BLaER1 treated with 17β-estradiol and CSF1 and Interleukin-3, amounts not matched to agents 10 nM and 100 nM (cell line): ENCODE measurements around the gene TTLL3.
"Not testable (repeated sequence)": the region's sequence is repeated elsewhere in the genome, so short reads cannot be mapped to it uniquely, and the experiment has no call there.

Source experiments
- H3K27ac ChIP-seq, 11 experiments: shearing (Covaris generic); formaldehyde crosslinking; 2 replicates each; pipeline ENCODE4 v1.8.1; 2022
- H3K27me3 ChIP-seq, 11 experiments: shearing (Covaris generic); formaldehyde crosslinking; 2 replicates each; pipeline ENCODE4 v1.8.1; 2022
- H3K36me3 ChIP-seq, 11 experiments: shearing (Covaris generic); formaldehyde crosslinking; 2 replicates each; pipeline ENCODE4 v1.8.1; 2022
- H3K4me1 ChIP-seq, 10 experiments: shearing (Covaris generic); formaldehyde crosslinking; 2 replicates each; pipeline ENCODE4 v1.8.1; 2022
- H3K4me2 ChIP-seq, 11 experiments: shearing (Covaris generic); formaldehyde crosslinking; 2 replicates each; pipeline ENCODE4 v1.8.1; 2022
- H3K4me3 ChIP-seq, 10 experiments: shearing (Covaris generic); formaldehyde crosslinking; 2 replicates each; pipeline ENCODE4 v1.8.1; 2022
- H3K9ac ChIP-seq, 11 experiments: shearing (Covaris generic); formaldehyde crosslinking; 2 replicates each; pipeline ENCODE4 v1.8.1; 2022
- H3K9me3 ChIP-seq, 11 experiments: shearing (Covaris generic); formaldehyde crosslinking; replicated peaks in 1 of 11; 2 replicates each; pipeline ENCODE4 v1.8.1; 2022
- H4K20me1 ChIP-seq, 11 experiments: shearing (Covaris generic); formaldehyde crosslinking; 2 replicates each; pipeline ENCODE4 v1.8.1; 2022
- Cebpa-rat ChIP-seq, 11 experiments: shearing (Covaris generic); IDR thresholded peaks; 2 replicates each; pipeline ENCODE4 v1.8.1; 2022

TTLL3 gene

DNA sequence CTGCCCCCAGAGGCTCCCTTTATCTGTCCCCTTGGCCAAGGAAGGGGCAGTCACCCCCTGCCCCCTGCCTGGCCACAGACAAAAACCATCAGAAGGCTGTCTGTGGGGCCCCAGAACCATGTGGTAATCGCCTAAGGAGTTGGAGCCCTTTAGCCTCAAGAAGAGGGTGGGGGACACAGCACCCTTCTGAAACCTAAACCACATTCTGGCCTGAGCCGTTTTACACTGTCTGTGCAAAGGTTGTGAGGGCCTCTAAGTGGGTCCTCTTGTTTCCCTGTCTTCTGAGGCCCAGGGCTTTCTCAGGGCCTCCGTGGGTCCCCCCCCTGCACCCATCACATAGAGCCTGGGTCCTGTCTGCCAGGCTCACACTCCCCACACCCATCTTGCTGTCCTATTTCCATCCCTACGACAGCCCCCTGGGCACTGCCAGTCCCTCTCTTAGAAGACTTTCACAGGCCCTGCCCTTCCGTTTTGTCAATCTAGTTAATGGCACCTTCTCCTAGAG, 51.6 kb downstream of the TTLL3 start:
- Histone ChIP-seq H3K4me1 (peaks cover 0 to 7% (median 0%) of the 10 kb centered on the region in 10 experiments; a peak in 3 of 20 replicates), H4K20me1 (no peaks in the 10 kb centered on the region), H3K36me3 (no peaks in the 10 kb centered on the region), H3K9me3 (no peaks in the 10 kb centered on the region), H3K27me3 (peaks cover 5 to 12% (median 9%) of the 10 kb centered on the region in 11 experiments; a peak in 13 of 22 replicates), H3K4me2 (no peak overlapping the region), H3K27ac (no peak overlapping the region), H3K9ac (no peak overlapping the region), H3K4me3 (no peak overlapping the region)
- TF ChIP-seq Cebpa-rat (IDR thresholded peaks at IDR 0.05): no peak

DNA sequence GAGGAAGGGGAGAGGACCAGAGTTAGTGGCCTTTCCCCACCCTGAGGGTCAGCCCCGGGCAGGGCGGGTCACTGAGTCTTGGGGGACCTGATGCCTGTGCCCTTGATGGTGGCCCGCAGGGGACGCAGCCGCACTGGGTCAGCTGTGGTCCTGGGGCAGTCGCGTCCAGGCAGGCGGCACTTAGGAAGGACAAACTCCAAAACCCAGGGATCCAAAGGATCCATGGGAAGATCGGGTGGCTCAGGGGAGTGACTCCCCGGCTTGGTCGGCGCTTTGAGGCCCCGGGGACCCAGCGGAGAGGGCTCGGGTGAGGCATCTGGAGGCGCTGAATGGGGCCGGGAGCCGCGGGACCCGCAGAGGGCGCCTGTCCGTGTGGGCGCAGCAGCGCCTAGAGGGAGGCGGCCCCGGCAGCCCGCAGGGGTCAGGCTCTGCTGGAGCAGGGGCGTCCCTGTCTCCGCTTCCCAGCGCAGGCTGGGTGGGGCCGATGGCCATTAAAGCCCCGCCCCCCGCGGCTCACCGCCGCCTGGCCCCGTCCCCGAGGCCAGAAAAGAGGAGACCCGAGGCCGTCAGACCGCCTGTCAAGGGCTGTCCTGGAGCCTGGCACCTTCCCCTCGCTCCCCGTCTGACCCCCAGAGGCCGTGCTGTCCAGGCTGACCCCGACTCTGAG, 52.5 kb downstream of the TTLL3 start:
- Histone ChIP-seq H3K9ac (peak overlapping the region in 3 of 11 experiments; percentile 31 to 48 (median 41); a peak in 4 of 22 replicates), H4K20me1 (no peaks in the 10 kb centered on the region), H3K36me3 (no peaks in the 10 kb centered on the region), H3K4me1 (peaks cover 0 to 7% (median 0%) of the 10 kb centered on the region in 10 experiments; a peak in 3 of 20 replicates), H3K9me3 (no peaks in the 10 kb centered on the region), H3K27me3 (peaks cover 5 to 12% (median 9%) of the 10 kb centered on the region in 11 experiments; a peak in 13 of 22 replicates), H3K4me3 (peak overlapping the region in 2 of 10 experiments; percentile 18 to 24; a peak in 3 of 20 replicates), H3K4me2 (peak overlapping the region; percentile 21 to 68 (median 39); a peak in 20 of 22 replicates), H3K27ac (no peak overlapping the region)
- no peak for TF ChIP-seq Cebpa-rat (IDR thresholded peaks at IDR 0.05)

DNA sequence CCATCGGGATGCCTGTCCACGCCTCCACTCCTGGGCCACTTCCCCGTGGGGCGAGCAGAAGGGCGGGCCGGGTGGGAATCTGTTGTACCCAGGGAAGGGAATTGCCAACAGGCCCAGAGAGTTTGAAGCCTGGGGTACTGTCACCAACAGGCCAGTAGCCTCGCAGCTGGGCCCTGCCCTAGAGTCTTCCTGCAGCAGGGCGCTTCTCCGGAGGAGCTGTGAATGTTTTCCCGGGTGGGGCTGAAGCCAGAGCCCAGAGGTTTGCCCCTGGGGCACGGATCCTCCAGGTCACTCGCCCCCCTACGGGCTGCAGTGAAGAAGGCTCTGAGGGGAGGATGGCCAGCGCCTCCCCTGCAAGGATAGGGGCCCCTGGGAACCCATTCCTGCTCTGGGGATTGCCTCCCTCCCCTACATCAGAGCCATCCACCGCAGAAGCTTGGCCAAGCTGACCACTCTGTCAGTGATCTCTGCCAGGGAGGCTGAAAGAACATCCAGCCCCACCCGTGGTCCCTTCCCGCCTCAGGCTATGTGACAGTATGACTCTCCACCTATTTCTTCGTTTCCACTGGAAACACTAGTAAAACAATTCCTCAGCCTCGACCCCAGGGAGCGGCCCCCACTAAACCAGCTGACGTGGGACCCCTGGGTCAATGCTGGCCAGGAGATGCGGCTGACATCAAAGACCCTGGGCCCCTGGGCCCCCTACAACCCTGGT, 53.2 kb downstream of the TTLL3 start:
- H3K36me3 ChIP-seq: no peaks in the 10 kb centered on the region
- no peaks in the 10 kb centered on the region for H3K9me3 ChIP-seq
- peak overlapping the region in 3 of 11 experiments; percentile 55 to 68 (median 61); a peak in 5 of 22 replicates for H3K4me2 ChIP-seq
- peaks cover 0 to 7% (median 0%) of the 10 kb centered on the region in 10 experiments; a peak in 3 of 20 replicates for H3K4me1 ChIP-seq
- H3K27ac ChIP-seq: no peak overlapping the region
- H4K20me1 ChIP-seq: no peaks in the 10 kb centered on the region
- no peak overlapping the region for H3K9ac ChIP-seq
- H3K4me3 ChIP-seq: no peak overlapping the region
- no peak for TF ChIP-seq Cebpa-rat (IDR thresholded peaks at IDR 0.05)
- H3K27me3 ChIP-seq: peaks cover 5 to 12% (median 9%) of the 10 kb centered on the region in 11 experiments; a peak in 13 of 22 replicates

DNA sequence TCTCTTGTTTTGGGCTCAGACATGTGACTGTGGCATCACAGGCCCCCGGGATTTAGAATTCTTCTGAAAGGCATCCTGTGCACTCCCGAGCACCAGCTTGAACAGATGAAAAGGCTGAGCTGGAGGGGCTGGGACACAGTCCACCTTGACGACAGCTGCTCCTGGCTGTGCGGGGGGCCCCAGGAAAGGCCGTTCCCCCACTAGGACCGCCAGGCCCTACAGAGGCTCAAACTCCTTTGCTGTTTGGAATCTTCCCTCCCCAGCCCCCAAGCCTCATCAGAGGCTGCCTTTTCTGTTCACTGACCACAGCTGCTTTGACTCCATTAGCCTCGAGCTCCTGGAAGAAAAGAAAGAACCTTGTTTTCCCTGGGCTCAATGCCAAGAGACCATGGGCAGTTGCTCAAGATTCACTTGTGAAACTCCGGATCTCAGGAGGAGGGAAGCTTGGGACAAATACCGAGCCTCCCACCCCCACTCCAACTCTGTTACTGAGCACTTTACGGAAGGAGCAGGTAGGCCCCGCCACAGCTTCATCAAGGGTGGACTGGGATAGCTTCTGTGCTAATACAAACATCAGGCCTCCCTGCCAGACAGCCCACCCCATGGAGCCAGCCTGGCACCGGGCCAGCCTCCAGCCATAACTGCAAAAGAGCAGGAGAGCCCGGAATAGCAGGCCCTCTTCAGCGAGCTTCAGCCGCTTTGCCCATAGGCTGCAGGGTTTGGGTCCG, 54.3 kb downstream of the TTLL3 start:
- peaks cover 5 to 12% (median 9%) of the 10 kb centered on the region in 11 experiments; a peak in 13 of 22 replicates for H3K27me3 ChIP-seq
- H3K9me3 ChIP-seq: no peaks in the 10 kb centered on the region
- H3K27ac ChIP-seq: no peak overlapping the region
- H3K4me1 ChIP-seq: peaks cover 0 to 7% (median 0%) of the 10 kb centered on the region in 10 experiments; a peak in 3 of 20 replicates
- no peaks in the 10 kb centered on the region for H3K36me3 ChIP-seq
- H3K4me3 ChIP-seq: no peak overlapping the region
- no peaks in the 10 kb centered on the region for H4K20me1 ChIP-seq
- no peak overlapping the region for H3K9ac ChIP-seq
- no peak for TF ChIP-seq Cebpa-rat (IDR thresholded peaks at IDR 0.05)
- H3K4me2 ChIP-seq: 0 out of 22 replicates have a peak overlapping the region, but pooled peaks of 1 of the 11 experiments have one; percentile 14

DNA sequence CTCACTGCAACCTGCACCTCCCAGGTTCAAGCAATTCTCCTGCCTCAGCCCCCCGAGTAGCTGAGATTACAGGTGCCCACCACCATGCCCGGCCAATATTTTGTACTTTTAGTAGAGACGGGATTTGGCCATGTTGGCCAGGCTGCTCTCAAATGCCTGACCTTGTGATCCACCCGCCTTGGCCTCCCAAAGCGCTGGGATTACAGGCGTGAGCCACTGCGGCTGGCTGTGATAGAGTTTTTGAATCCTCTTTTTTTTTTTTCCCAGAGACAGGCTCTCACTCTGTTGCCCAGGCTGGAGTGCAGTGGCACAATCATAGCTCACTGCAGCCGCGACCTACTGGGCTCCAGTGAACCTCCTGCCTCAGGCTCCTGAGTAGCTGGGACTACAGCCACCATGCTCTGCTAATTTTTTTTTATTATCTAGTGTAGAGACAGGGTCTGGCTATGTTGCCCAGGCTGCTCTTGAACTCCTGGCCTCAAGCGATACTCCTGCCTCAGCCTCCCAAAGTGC, 55.1 kb downstream of the TTLL3 start:
- not testable (repeated sequence) for H3K9me3 ChIP-seq, H3K27ac ChIP-seq, H3K4me2 ChIP-seq, H3K4me1 ChIP-seq, H3K9ac ChIP-seq, H4K20me1 ChIP-seq, H3K4me3 ChIP-seq, H3K36me3 ChIP-seq
- peaks cover 5 to 12% (median 9%) of the 10 kb centered on the region in 11 experiments; a peak in 13 of 22 replicates for H3K27me3 ChIP-seq

DNA sequence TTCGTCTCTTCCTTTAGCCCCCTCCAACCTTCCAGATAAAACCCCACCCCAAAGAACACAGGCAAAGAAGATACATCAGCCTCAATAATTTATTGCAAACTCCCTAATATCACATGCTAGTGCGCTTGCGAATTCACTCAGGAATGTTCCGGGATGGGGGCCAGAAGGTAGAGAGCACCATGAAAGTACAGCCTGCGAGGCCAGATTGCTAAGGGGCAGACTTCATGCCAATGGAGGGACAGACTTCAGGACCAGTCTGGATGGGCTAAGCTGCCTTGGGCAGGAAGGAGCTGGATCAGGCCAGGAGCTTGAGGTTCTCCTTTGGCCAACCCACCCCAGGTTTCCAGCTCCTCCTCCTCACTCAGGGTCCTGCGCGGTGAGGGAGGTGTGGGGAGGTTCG, 56.6 kb downstream of the TTLL3 start:
- H3K9ac ChIP-seq: no peak overlapping the region
- TF ChIP-seq Cebpa-rat (IDR thresholded peaks at IDR 0.05): no peak

DNA sequence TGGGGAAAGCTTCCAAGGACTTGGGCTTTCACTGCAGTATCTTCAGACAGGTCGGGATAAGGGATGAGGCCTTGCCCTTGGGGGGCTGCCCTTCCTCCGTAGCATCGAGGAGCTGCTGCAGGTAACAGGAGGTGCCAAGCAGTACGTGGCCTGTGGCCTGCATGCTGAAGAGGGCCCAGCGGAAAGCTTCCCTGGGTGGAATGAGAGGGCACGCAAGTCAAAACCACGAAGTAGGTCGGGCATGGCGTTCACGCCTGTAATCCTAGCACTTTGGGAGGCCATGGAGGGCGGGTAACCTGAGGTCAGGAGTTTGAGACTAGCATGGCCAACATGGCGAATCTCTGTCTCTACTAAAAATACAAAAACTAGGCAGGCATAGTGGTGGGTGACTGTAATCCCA, 57.0 kb downstream of the TTLL3 start:
- Histone ChIP-seq H3K27me3 (peaks cover 3 to 8% (median 6%) of the 10 kb centered on the region in 11 experiments; a peak in 12 of 22 replicates), H3K27ac (no peak overlapping the region), H3K9ac (no peak overlapping the region), H3K9me3 (no peaks in the 10 kb centered on the region), H4K20me1 (no peaks in the 10 kb centered on the region), H3K4me2 (no peak overlapping the region), H3K4me1 (peaks cover 0 to 7% (median 0%) of the 10 kb centered on the region in 10 experiments; a peak in 3 of 20 replicates), H3K36me3 (no peaks in the 10 kb centered on the region), H3K4me3 (no peak overlapping the region)
- no peak for TF ChIP-seq Cebpa-rat (IDR thresholded peaks at IDR 0.05)

More for the DNA sequence above, 56.6 kb downstream of the TTLL3 start:
- no peak overlapping the region for H3K27ac ChIP-seq
- no peaks in the 10 kb centered on the region for H3K9me3 ChIP-seq
- no peak overlapping the region for H3K4me3 ChIP-seq
- H3K36me3 ChIP-seq: no peaks in the 10 kb centered on the region
- H3K27me3 ChIP-seq: peaks cover 5 to 12% (median 9%) of the 10 kb centered on the region in 11 experiments; a peak in 13 of 22 replicates
- no peak overlapping the region for H3K4me2 ChIP-seq
- no peaks in the 10 kb centered on the region for H4K20me1 ChIP-seq
- H3K4me1 ChIP-seq: peaks cover 0 to 7% (median 0%) of the 10 kb centered on the region in 10 experiments; a peak in 3 of 20 replicates

DNA sequence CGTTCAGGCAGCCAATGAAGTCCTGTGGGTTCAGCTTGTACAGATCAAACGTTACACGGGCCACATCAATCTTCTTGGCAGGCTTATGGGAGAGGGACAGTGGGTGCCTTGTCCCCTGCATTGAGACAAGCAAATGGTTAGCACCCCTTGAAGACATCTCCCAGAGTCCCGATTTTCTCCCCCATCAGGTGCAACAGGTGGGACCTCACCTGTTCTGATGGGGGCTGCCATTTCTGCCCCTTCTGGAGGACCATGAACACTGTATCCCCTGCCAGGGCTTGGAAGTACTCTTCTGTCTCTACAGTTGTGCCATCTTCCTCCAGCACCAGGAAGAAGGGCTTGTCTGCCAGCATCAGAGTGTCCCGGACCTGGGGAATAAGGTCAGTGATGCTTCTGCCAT, 59.9 kb downstream of the TTLL3 start:
- H3K4me2 ChIP-seq: no peak overlapping the region
- H3K4me1 ChIP-seq: no peaks in the 10 kb centered on the region
- no peak for TF ChIP-seq Cebpa-rat (IDR thresholded peaks at IDR 0.05)
- no peak overlapping the region for H3K4me3 ChIP-seq
- H3K9me3 ChIP-seq: no peaks in the 10 kb centered on the region
- no peak overlapping the region for H3K27ac ChIP-seq
- H3K9ac ChIP-seq: no peak overlapping the region
- no peaks in the 10 kb centered on the region for H3K27me3 ChIP-seq
- H4K20me1 ChIP-seq: no peaks in the 10 kb centered on the region
- H3K36me3 ChIP-seq: no peaks in the 10 kb centered on the region
